Common myeloid progenitor, CD34-positive (primary cell): ENCODE measurements around the gene OGFOD1.
A peak's percentile ranks its signal among the peaks of the same experiment; 100 is the strongest.

Experiments used
- CTCF ChIA-PET: fragments of 350-600 bp; sonication (Branson Sonifier 250); formaldehyde crosslinking; loops from one replicate; lab custom pipeline; 2021; ENCODE audit warnings: antibody characterized with exemption; lab: Charles Lee
- POLR2A ChIA-PET: fragments of 350-600 bp; sonication (Branson Sonifier 250); formaldehyde crosslinking; loops from one replicate; lab custom pipeline; 2021; ENCODE audit warnings: antibody characterized with exemption; lab: Charles Lee
- DNase-seq, 3 donors: peaks; one replicate each; pipeline versions ENCODE4 v3.0.0 to v3.0.0-alpha.2; 2013
- H3K27ac ChIP-seq, 2 experiments: 1 replicate in 1 of 2; 2 replicates in 1 of 2; pipeline ENCODE4 v1.7.0; 2013; ENCODE audit warnings: inconsistent platforms in 2 of 2, low read length in 2 of 2, mild to moderate bottlenecking in 2 of 2, low read depth in 1 of 2, moderate library complexity in 1 of 2; ENCODE audit not compliant: severe bottlenecking in 2 of 2, insufficient read depth in 1 of 2, poor library complexity in 1 of 2
- H3K27me3 ChIP-seq, 5 experiments: replicated peaks in 2 of 5; 1 replicate in 3 of 5; 2 replicates in 2 of 5; pipeline versions ENCODE4 v1.6.1 to v1.7.0; 2013; ENCODE audit warnings: low read length in 4 of 5, mild to moderate bottlenecking in 2 of 5, moderate library complexity in 2 of 5, inconsistent platforms in 1 of 5; ENCODE audit not compliant: insufficient read depth in 5 of 5, control insufficient read depth in 4 of 5
- H3K36me3 ChIP-seq, 4 experiments: 1 replicate in 2 of 4; 2 replicates in 2 of 4; pipeline versions ENCODE4 v1.6.1 to v1.7.0; 2013; ENCODE audit warnings: low read length in 3 of 4, control low read depth in 1 of 4, mild to moderate bottlenecking in 1 of 4; ENCODE audit not compliant: control insufficient read depth in 4 of 4, insufficient read depth in 4 of 4
- H3K4me1 ChIP-seq, 4 experiments: 1 replicate in 3 of 4; 2 replicates in 1 of 4; pipeline versions ENCODE4 v1.6.1 to v1.7.1; 2013; ENCODE audit warnings: low read length in 3 of 4, mild to moderate bottlenecking in 3 of 4, control low read depth in 1 of 4, inconsistent platforms in 1 of 4, moderate library complexity in 1 of 4; ENCODE audit not compliant: control insufficient read depth in 4 of 4, insufficient read depth in 4 of 4; ENCODE audit errors: control extremely low read depth in 1 of 4
- H3K4me3 ChIP-seq, 7 experiments: 1 replicate in 4 of 7; 2 replicates in 3 of 7; pipeline versions ENCODE4 v1.5.1 to v1.7.0; 2013; ENCODE audit warnings: mild to moderate bottlenecking in 7 of 7, low read length in 6 of 7, moderate library complexity in 6 of 7, inconsistent platforms in 2 of 7, low read depth in 2 of 7, control low read depth in 1 of 7; ENCODE audit not compliant: insufficient read depth in 4 of 7, control insufficient read depth in 1 of 7; ENCODE audit errors: extremely low read depth in 1 of 7
- H3K9me3 ChIP-seq, 5 experiments: 1 replicate in 4 of 5; 2 replicates in 1 of 5; pipeline versions ENCODE4 v1.6.1 to v1.7.1; 2013; ENCODE audit warnings: low read length in 4 of 5, mild to moderate bottlenecking in 2 of 5, inconsistent platforms in 1 of 5, low read depth in 1 of 5, moderate library complexity in 1 of 5; ENCODE audit not compliant: control insufficient read depth in 4 of 5, insufficient read depth in 2 of 5; ENCODE audit errors: control extremely low read depth in 1 of 5
- WGBS: methylation state at CpG from one replicate; pipeline ENCODE4 v1.1.5; 2013; ENCODE audit not compliant: insufficient coverage; 5-methylcytosine and 5-hydroxymethylcytosine counted together

Gene OGFOD1

GRCh38 chr16:56426585-56426984, 24.8 kb upstream of the OGFOD1 start:
- peaks cover 11 to 28% (median 22%) of the 10 kb centered on the region in 4 experiments for H3K4me1 ChIP-seq
- H3K4me3 ChIP-seq, result no peak overlapping the region
- peaks cover 0 to 16% (median 10%) of the 10 kb centered on the region in 4 experiments for H3K36me3 ChIP-seq
- no peak overlapping the region for H3K27ac ChIP-seq
- DNase-seq, result no peak
- POLR2A ChIA-PET, result no interaction called here
- WGBS, result 100% methylated on average over 1 of the region's 4 CpGs
- no peaks in the 10 kb centered on the region for H3K9me3 ChIP-seq
- no peaks in the 10 kb centered on the region for H3K27me3 ChIP-seq
- CTCF ChIA-PET, result interaction anchor here (0.7 to 1.1 kb wide), 3 partner anchors 17 to 26 kb away, joined by 3 to 4 read pairs (median 3); no protein-coding TSS in a partner anchor

GRCh38 chr16:56428091-56428490, 23.3 kb upstream of the OGFOD1 start:
- Histone ChIP-seq H3K4me1 (peaks cover 7 to 20% (median 17%) of the 10 kb centered on the region in 4 experiments), H3K9me3 (no peaks in the 10 kb centered on the region), H3K36me3 (peaks cover 0 to 31% (median 16%) of the 10 kb centered on the region in 4 experiments), H3K27ac (no peak overlapping the region), H3K27me3 (no peaks in the 10 kb centered on the region), H3K4me3 (no peak overlapping the region)
- POLR2A ChIA-PET, result no interaction called here
- CTCF ChIA-PET, result interaction anchor here (0.6 to 1.3 kb wide), 2 partner anchors 12 to 1882 kb away, joined by 3 to 4 read pairs; no protein-coding TSS in a partner anchor
- DNase-seq, result no peak
- 86% methylated on average over 1 of the region's 1 CpG for WGBS

GRCh38 chr16:56436258-56436657, 15.1 kb upstream of the OGFOD1 start:
- POLR2A ChIA-PET, result no interaction called here
- H3K27ac ChIP-seq, result no peak overlapping the region
- H3K4me1 ChIP-seq, result no peaks in the 10 kb centered on the region
- peaks cover 18 to 66% (median 44%) of the 10 kb centered on the region in 4 experiments for H3K36me3 ChIP-seq
- H3K27me3 ChIP-seq, result no peaks in the 10 kb centered on the region
- CTCF ChIA-PET, result no interaction called here
- DNase-seq, result no peak
- no peaks in the 10 kb centered on the region for H3K9me3 ChIP-seq
- H3K4me3 ChIP-seq, result no peak overlapping the region

GRCh38 chr16:56438038-56438437, 13.3 kb upstream of the OGFOD1 start:
- Histone ChIP-seq H3K4me1 (no peaks in the 10 kb centered on the region), H3K4me3 (no peak overlapping the region), H3K36me3 (peaks cover 14 to 65% (median 37%) of the 10 kb centered on the region in 4 experiments), H3K27ac (no peak overlapping the region), H3K9me3 (no peaks in the 10 kb centered on the region), H3K27me3 (no peaks in the 10 kb centered on the region)
- ChIA-PET POLR2A (interaction anchor here (0.6 kb wide), 1 partner anchor 11 kb away, joined by 3 read pairs; no protein-coding TSS in a partner anchor), CTCF (interaction anchor here (1.5 kb wide), 1 partner anchor 25 kb away, joined by 3 read pairs; no protein-coding TSS in a partner anchor)
- DNase-seq, result no peak
- WGBS, result 91% methylated on average over 1 of the region's 1 CpG

- no peak for DNase-seq
- H3K4me1 ChIP-seq, result peaks cover 12 to 27% (median 16%) of the 10 kb centered on the region in 4 experiments
- no peak overlapping the region for H3K27ac ChIP-seq
- no peaks in the 10 kb centered on the region for H3K9me3 ChIP-seq
- CTCF ChIA-PET, result no interaction called here
- no peak overlapping the region for H3K4me3 ChIP-seq
- POLR2A ChIA-PET, result no interaction called here
- WGBS, result no CpG with 5 or more reads among the region's 2 CpGs
- peaks cover 9 to 28% (median 20%) of the 10 kb centered on the region in 4 experiments for H3K36me3 ChIP-seq
- no peaks in the 10 kb centered on the region for H3K27me3 ChIP-seq
Measured at GRCh38 chr16:56447286-56447685, 4.1 kb upstream of the OGFOD1 start.

- peaks cover 16 to 31% (median 23%) of the 10 kb centered on the region in 4 experiments for H3K4me1 ChIP-seq
- no peaks in the 10 kb centered on the region for H3K27me3 ChIP-seq
- H3K9me3 ChIP-seq, result no peaks in the 10 kb centered on the region
- CTCF ChIA-PET, result interaction anchor here (1.0 kb wide), 1 partner anchor 9 kb away, joined by 5 read pairs; no protein-coding TSS in a partner anchor
- H3K27ac ChIP-seq, result no peak overlapping the region
- H3K36me3 ChIP-seq, result peaks cover 9 to 27% (median 19%) of the 10 kb centered on the region in 4 experiments
- POLR2A ChIA-PET, result no interaction called here
- H3K4me3 ChIP-seq, result no peak overlapping the region
- DNase-seq, result no peak
Measured at GRCh38 chr16:56448005-56448404, 3.3 kb upstream of the OGFOD1 start.

- Histone ChIP-seq H3K9me3 (no peaks in the 10 kb centered on the region), H3K27me3 (no peaks in the 10 kb centered on the region), H3K4me1 (peaks cover 16 to 31% (median 24%) of the 10 kb centered on the region in 4 experiments), H3K36me3 (peaks cover 11 to 30% (median 15%) of the 10 kb centered on the region in 4 experiments), H3K4me3 (peak overlapping the region; percentile 83 to 98 (median 97)), H3K27ac (peak overlapping the region; percentile 41 to 89)
- ChIA-PET POLR2A (no interaction called here), CTCF (interaction anchor here (0.6 kb wide), 1 partner anchor 11 kb away, joined by 3 read pairs; no protein-coding TSS in a partner anchor)
- WGBS, result 4% methylated on average over 11 of the region's 18 CpGs
- DNase-seq, result peak in 1 of 3 donors; percentile 8
Measured at GRCh38 chr16:56450275-56450985, 924 bp upstream of the OGFOD1 start.
